OCI-LY7 (cell line): ENCODE data around the gene CMIP. TPM values are rescaled to one million over a fixed set of nuclear protein-coding genes. Genes with fewer than 3 reads are reported as not detected.

Experiments
- BruUV-seq: library from RNA; stranded (reverse); fragments of 400-500 nt; replicated peaks from 2 replicates; lab custom pipeline; 2021; lab: Mats Ljungman, UMichigan
- CTCF ChIA-PET: fragments of 300-600 bp; sonication (Branson Sonifier 250); formaldehyde crosslinking; loops from one replicate; lab custom pipeline; 2022; ENCODE audit warnings: antibody characterized with exemption; ENCODE audit not compliant: unreplicated experiment; lab: Charles Lee
- POLR2A ChIA-PET: fragments of 300-600 bp; sonication (Branson Sonifier 250); formaldehyde crosslinking; loops from one replicate; lab custom pipeline; 2022; ENCODE audit warnings: antibody characterized with exemption; lab: Charles Lee
- DNase-seq: peaks from one replicate; pipeline ENCODE4 v3.0.0-alpha.2; 2015; ENCODE audit warnings: low spot score
- H2AFZ ChIP-seq: fragments of 200-600 bp; sonication (generic), shearing (Covaris generic); 2 replicates; pipeline ENCODE4 v1.6.1; 2014; ENCODE audit warnings: mild to moderate bottlenecking, antibody characterized with exemption, low read length, moderate library complexity
- H3K27ac ChIP-seq: fragments of 200-600 bp; sonication (generic); 2 replicates; pipeline ENCODE4 v1.5.1; 2014; ENCODE audit warnings: mixed run types, low read depth, mild to moderate bottlenecking, moderate library complexity, low read length, inconsistent platforms; ENCODE audit not compliant: poor library complexity, severe bottlenecking
- H3K36me3 ChIP-seq: fragments of 200-600 bp; sonication (generic); 2 replicates; pipeline ENCODE4 v1.6.1; 2014; ENCODE audit warnings: mild to moderate bottlenecking, antibody characterized with exemption, low read length, moderate library complexity, mixed read lengths; ENCODE audit not compliant: insufficient read depth
- H3K4me1 ChIP-seq: fragments of 200-600 bp; sonication (generic); 2 replicates; pipeline ENCODE4 v1.5.1; 2014; ENCODE audit warnings: mild to moderate bottlenecking, low read length; ENCODE audit not compliant: insufficient read depth, poor library complexity, severe bottlenecking
- H3K4me2 ChIP-seq: fragments of 200-600 bp; sonication (generic); 2 replicates; pipeline ENCODE4 v1.6.1; 2014; ENCODE audit warnings: mild to moderate bottlenecking, low read length
- H3K4me3 ChIP-seq: fragments of 200-600 bp; sonication (generic); 2 replicates; pipeline ENCODE4 v1.5.1; 2014; ENCODE audit warnings: mild to moderate bottlenecking, low read depth, low read length; ENCODE audit not compliant: poor library complexity, severe bottlenecking
- H3K79me2 ChIP-seq: fragments of 200-600 bp; sonication (generic); 2 replicates; pipeline ENCODE4 v1.6.1; 2016; ENCODE audit warnings: low read depth, mild to moderate bottlenecking, low read length, moderate library complexity, mixed read lengths; ENCODE audit not compliant: insufficient read depth
- H3K9me2 ChIP-seq: fragments of 200-600 bp; sonication (generic); 2 replicates; pipeline ENCODE4 v1.6.1; 2016; ENCODE audit warnings: mild to moderate bottlenecking, low read length, mixed read lengths; ENCODE audit not compliant: insufficient read depth
- H3K9me3 ChIP-seq: fragments of 200-600 bp; sonication (generic); 2 replicates; pipeline ENCODE4 v1.6.1; 2014; ENCODE audit warnings: mild to moderate bottlenecking, mixed run types, low read length, mixed read lengths
- H4K20me1 ChIP-seq: fragments of 200-600 bp; sonication (generic); 2 replicates; pipeline ENCODE4 v1.6.1; 2014; ENCODE audit warnings: mild to moderate bottlenecking, antibody characterized with exemption, low read length, moderate library complexity, mixed read lengths; ENCODE audit not compliant: insufficient read depth
- CTCF ChIP-seq: fragments of 200-600 bp; sonication (generic); conservative IDR thresholded peaks from 2 replicates; pipeline ENCODE4 v1.5.1; 2014; ENCODE audit warnings: mild to moderate bottlenecking, antibody characterized with exemption, low read length, moderate library complexity, mixed read lengths
- EZH2phosphoT487 ChIP-seq: fragments of 200-600 bp; sonication (generic); IDR thresholded peaks from 2 replicates; pipeline ENCODE4 v1.6.1; 2018; ENCODE audit warnings: low read depth, borderline replicate concordance, mild to moderate bottlenecking, mixed run types, antibody characterized with exemption, low read length, moderate library complexity, mixed read lengths
- intact Hi-C: fragments of 100-400 bp; cut with micrococcal nuclease; formaldehyde crosslinking; loops from one replicate; pipeline ENCODE4 v1.10.0; 2022; ENCODE audit not compliant: unreplicated experiment
- total RNA-seq, 2 experiments: library from RNA; depleted of rRNA in 1 of 2; stranded (reverse); fragments of >200 nt in 1 of 2; shearing (Covaris generic) in 1 of 2; gene quantifications; 2 replicates each; pipeline ENCODE4 v1.2.3, GENCODE V29; 2014 to 2022

The CMIP gene
- total RNA-seq, 2 experiments from 2014 or later: 15.4 to 70.3 TPM

GRCh38 chr16:81652798-81653505 is 208.3 kb downstream of the CMIP start:
- ChIA-PET CTCF (interaction anchor here (0.5 to 0.6 kb wide), 2 partner anchors 62 to 101 kb away, joined by 3 to 5 read pairs; no protein-coding TSS in a partner anchor), POLR2A (no interaction called here)
- H3K27ac ChIP-seq: no peak overlapping the region
- no peaks in the 10 kb centered on the region for H3K79me2 ChIP-seq
- intact Hi-C loops: no loop called here
- no peak overlapping the region for H3K4me3 ChIP-seq
- BruUV-seq: no TSS peak
- H3K9me2 ChIP-seq: no peaks in the 10 kb centered on the region
- no peak for DNase-seq
- TF ChIP-seq CTCF: no peak
- no peak for TF ChIP-seq EZH2phosphoT487
- no peak overlapping the region for H3K4me2 ChIP-seq
- no peaks in the 10 kb centered on the region for H4K20me1 ChIP-seq
- H3K36me3 ChIP-seq: peaks cover 36% of the 10 kb centered on the region; the same call in 1 of the 2 replicates
- no peaks in the 10 kb centered on the region for H3K9me3 ChIP-seq
- H3K4me1 ChIP-seq: no peaks in the 10 kb centered on the region
- no peak overlapping the region for H2AFZ ChIP-seq

DNA sequence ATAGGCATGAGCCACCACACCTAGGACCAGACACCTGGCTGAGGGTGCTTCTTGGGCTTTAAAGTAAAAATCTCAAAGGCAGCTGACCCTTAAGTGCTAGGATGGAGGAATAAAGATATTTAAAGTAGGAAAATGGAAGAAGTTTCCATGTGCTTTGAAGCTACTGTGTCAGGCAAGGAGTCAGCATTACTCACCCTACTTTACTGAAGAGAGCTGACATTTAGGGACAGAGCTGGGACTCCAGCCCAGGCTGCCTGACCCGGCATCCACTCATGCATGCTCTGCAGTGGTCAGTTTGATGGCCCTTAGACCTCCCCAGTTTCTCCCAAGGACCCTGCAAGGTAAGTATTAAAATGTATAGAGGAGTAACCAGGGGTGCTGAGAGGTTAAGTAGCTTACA is 209.7 kb downstream of the CMIP start:
- no peaks in the 10 kb centered on the region for H4K20me1 ChIP-seq

More for the DNA sequence above, 209.7 kb downstream of the CMIP start:
- Histone ChIP-seq H3K4me1 (no peaks in the 10 kb centered on the region), H3K9me3 (no peaks in the 10 kb centered on the region), H3K27ac (no peak overlapping the region), H3K36me3 (peaks cover 44% of the 10 kb centered on the region; the same call in 1 of the 2 replicates), H3K9me2 (no peaks in the 10 kb centered on the region), H3K4me2 (no peak overlapping the region), H3K79me2 (no peaks in the 10 kb centered on the region), H3K4me3 (no peak overlapping the region), H2AFZ (no peak overlapping the region)
- intact Hi-C loops: no loop called here
- CTCF ChIA-PET: no interaction called here
- POLR2A ChIA-PET: no interaction called here
- TF ChIP-seq CTCF (no peak), EZH2phosphoT487 (no peak)
- DNase-seq: no peak
- no TSS peak for BruUV-seq
